ENCODE data around the gene AUTS2. TPM values are rescaled to one million over a fixed set of nuclear protein-coding genes. Genes with fewer than 3 reads are reported as not detected.

Gene AUTS2
- total and polyA plus RNA-seq, 2 experiments from 2014 or later = 32.0 to 91.0 TPM

DNA sequence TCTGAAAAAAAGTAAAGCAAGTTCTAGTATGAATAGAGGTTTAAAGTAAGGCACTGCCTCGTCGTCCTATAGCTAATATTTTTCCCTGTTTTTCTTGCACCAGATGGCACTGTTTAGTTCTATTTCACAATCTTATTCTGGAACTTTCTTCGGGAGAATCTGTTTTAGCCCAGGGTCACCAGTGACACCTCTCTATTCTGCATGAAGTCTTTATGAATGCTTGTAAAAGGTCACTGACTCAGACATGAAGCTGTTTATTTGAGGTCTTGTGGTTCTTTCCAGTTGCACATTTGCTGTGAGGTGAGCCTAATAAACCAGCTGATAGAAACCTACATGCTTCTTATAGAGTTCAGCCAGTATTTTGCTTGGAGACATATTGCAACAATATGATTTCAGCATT lies 444.3 kb downstream of the AUTS2 start (continued):
- TF ChIP-seq, protein P1, sequence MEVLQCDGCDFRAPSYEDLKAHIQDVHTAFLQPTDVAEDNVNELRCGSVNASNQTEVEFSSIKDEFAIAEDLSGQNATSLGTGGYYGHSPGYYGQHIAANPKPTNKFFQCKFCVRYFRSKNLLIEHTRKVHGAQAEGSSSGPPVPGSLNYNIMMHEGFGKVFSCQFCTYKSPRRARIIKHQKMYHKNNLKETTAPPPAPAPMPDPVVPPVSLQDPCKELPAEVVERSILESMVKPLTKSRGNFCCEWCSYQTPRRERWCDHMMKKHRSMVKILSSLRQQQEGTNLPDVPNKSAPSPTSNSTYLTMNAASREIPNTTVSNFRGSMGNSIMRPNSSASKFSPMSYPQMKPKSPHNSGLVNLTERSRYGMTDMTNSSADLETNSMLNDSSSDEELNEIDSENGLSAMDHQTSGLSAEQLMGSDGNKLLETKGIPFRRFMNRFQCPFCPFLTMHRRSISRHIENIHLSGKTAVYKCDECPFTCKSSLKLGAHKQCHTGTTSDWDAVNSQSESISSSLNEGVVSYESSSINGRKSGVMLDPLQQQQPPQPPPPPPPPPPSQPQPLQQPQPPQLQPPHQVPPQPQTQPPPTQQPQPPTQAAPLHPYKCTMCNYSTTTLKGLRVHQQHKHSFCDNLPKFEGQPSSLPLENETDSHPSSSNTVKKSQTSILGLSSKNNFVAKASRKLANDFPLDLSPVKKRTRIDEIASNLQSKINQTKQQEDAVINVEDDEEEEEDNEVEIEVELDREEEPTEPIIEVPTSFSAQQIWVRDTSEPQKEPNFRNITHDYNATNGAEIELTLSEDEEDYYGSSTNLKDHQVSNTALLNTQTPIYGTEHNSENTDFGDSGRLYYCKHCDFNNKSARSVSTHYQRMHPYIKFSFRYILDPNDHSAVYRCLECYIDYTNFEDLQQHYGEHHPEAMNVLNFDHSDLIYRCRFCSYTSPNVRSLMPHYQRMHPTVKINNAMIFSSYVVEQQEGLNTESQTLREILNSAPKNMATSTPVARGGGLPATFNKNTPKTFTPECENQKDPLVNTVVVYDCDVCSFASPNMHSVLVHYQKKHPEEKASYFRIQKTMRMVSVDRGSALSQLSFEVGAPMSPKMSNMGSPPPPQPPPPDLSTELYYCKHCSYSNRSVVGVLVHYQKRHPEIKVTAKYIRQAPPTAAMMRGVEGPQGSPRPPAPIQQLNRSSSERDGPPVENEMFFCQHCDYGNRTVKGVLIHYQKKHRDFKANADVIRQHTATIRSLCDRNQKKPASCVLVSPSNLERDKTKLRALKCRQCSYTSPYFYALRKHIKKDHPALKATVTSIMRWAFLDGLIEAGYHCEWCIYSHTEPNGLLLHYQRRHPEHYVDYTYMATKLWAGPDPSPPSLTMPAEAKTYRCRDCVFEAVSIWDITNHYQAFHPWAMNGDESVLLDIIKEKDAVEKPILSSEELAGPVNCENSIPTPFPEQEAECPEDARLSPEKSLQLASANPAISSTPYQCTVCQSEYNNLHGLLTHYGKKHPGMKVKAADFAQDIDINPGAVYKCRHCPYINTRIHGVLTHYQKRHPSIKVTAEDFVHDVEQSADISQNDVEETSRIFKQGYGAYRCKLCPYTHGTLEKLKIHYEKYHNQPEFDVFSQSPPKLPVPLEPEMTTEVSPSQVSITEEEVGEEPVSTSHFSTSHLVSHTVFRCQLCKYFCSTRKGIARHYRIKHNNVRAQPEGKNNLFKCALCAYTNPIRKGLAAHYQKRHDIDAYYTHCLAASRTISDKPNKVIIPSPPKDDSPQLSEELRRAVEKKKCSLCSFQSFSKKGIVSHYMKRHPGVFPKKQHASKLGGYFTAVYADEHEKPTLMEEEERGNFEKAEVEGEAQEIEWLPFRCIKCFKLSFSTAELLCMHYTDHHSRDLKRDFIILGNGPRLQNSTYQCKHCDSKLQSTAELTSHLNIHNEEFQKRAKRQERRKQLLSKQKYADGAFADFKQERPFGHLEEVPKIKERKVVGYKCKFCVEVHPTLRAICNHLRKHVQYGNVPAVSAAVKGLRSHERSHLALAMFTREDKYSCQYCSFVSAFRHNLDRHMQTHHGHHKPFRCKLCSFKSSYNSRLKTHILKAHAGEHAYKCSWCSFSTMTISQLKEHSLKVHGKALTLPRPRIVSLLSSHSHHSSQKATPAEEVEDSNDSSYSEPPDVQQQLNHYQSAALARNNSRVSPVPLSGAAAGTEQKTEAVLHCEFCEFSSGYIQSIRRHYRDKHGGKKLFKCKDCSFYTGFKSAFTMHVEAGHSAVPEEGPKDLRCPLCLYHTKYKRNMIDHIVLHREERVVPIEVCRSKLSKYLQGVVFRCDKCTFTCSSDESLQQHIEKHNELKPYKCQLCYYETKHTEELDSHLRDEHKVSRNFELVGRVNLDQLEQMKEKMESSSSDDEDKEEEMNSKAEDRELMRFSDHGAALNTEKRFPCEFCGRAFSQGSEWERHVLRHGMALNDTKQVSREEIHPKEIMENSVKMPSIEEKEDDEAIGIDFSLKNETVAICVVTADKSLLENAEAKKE (CRISPR knock-in tag; IDR thresholded peaks at IDR 0.05) = no peak

DNA sequence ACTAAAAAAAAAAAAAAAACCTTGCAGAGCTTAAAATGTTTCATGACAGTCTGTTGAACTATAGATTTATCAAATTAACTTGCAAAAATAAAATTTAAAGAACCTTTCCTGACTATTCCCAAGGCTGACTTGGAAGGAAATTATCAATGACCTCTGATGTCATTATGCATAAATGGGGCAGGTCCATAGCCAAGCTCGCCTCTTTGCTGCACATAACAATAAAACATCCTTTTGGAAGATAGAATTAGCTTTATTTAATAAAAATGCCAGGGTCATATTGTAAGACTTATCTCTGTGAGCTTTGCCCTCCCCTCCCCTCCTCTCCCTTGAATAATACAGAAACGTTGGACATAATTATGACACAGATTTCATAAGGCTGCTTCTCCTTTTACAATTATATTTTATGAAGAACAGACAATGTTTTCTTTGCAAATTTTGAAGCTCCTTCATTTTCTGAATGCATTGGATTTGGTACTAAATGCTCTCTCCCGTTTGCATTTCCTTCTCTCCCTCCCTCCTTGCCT lies 444.8 kb downstream of the AUTS2 start:
- no peak overlapping the region for H3K4me3 ChIP-seq

More for the DNA sequence above, 444.8 kb downstream of the AUTS2 start:
- no peak overlapping the region for H3K27ac Mint-ChIP-seq
- Histone ChIP-seq H3K9me2 (ENCODE audit: insufficient read depth) (no peaks in the 10 kb centered on the region), H2AFZ (no peak overlapping the region), H3K36me3 (ENCODE audit: insufficient read depth) (no peaks in the 10 kb centered on the region), H4K20me1 (replicated peaks; ENCODE audit: insufficient read depth) (no peaks in the 10 kb centered on the region), H3K4me2 (no peak overlapping the region), H3K79me2 (replicated peaks; ENCODE audit: insufficient read depth) (no peaks in the 10 kb centered on the region), H3F3A (replicated peaks; ENCODE audit: low read depth) (no peaks in the 10 kb centered on the region), H3K4me1 (ENCODE audit: insufficient read depth) (no peaks in the 10 kb centered on the region), H3K27ac (ENCODE audit: low read depth) (no peak overlapping the region), H3K27me3 (ENCODE audit: insufficient read depth) (no peaks in the 10 kb centered on the region)
- H3K36me3 Mint-ChIP-seq (ENCODE audit: low read depth) = no peaks in the 10 kb centered on the region
- H3K4me1 Mint-ChIP-seq = peaks cover 18% of the 10 kb centered on the region
- DNase-seq (ENCODE audit: low spot score) (no peak), ATAC-seq (no peak)
- TF ChIP-seq STAT1 (IDR thresholded peaks at IDR 0.05; ENCODE audit: unreplicated experiment) (no peak), JUNB (IDR thresholded peaks at IDR 0.05; ENCODE audit: unreplicated experiment) (no peak), ZNF331 (CRISPR knock-in tag; IDR thresholded peaks at IDR 0.05; ENCODE audit: low read depth) (no peak), NANOG (IDR thresholded peaks at IDR 0.05; ENCODE audit: borderline replicate concordance) (no peak), CREB1 (CRISPR knock-in tag; IDR thresholded peaks at IDR 0.05; ENCODE audit: low read depth) (no peak)
- TF ChIP-seq, protein P2, sequence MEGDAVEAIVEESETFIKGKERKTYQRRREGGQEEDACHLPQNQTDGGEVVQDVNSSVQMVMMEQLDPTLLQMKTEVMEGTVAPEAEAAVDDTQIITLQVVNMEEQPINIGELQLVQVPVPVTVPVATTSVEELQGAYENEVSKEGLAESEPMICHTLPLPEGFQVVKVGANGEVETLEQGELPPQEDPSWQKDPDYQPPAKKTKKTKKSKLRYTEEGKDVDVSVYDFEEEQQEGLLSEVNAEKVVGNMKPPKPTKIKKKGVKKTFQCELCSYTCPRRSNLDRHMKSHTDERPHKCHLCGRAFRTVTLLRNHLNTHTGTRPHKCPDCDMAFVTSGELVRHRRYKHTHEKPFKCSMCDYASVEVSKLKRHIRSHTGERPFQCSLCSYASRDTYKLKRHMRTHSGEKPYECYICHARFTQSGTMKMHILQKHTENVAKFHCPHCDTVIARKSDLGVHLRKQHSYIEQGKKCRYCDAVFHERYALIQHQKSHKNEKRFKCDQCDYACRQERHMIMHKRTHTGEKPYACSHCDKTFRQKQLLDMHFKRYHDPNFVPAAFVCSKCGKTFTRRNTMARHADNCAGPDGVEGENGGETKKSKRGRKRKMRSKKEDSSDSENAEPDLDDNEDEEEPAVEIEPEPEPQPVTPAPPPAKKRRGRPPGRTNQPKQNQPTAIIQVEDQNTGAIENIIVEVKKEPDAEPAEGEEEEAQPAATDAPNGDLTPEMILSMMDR (conservative IDR thresholded peaks at IDR 0.05; ENCODE audit: low read depth in 2 of 2) = no peak
- H3K9me3 Mint-ChIP-seq = no peaks in the 10 kb centered on the region
- peaks cover 2% of the 10 kb centered on the region for H3K27me3 Mint-ChIP-seq (ENCODE audit: insufficient read depth, low read depth, poor library complexity)
- no peak overlapping the region for H3K4me3 Mint-ChIP-seq

All from GM23338 (cell line).